Spleen (tissue), 11 donors: ENCODE results near the gene SCN1B. TPM values are rescaled to one million over a fixed set of nuclear protein-coding genes. Genes with fewer than 3 reads are reported as not detected.
"Not testable (repeated sequence)": the region's sequence is repeated elsewhere in the genome, so short reads cannot be mapped to it uniquely, and the experiment has no call there.

ENCODE experiments used
- DNase-seq: peaks from one replicate; pipeline ENCODE4 v3.0.0-alpha.2; 2020
- H3K27ac ChIP-seq, 8 donors: fragments of 200-600 bp; sonication (generic) in 7 of 8; 1 replicate in 4 of 8; 2 replicates in 4 of 8; pipeline versions ENCODE4 v1.5.0 to v1.8.0; 2016 to 2021; ENCODE audit warnings: inconsistent platforms in 4 of 8, mild to moderate bottlenecking in 4 of 8, moderate library complexity in 1 of 8
- H3K27me3 ChIP-seq, 7 donors: fragments of 200-600 bp; sonication (generic) in 6 of 7; replicated peaks in 1 of 7; 1 replicate in 4 of 7; 2 replicates in 3 of 7; pipeline versions ENCODE4 v1.5.0 to v1.8.0; 2016 to 2021; ENCODE audit warnings: inconsistent platforms in 3 of 7, mild to moderate bottlenecking in 1 of 7
- H3K36me3 ChIP-seq, 6 donors: fragments of 200-600 bp; sonication (generic) in 5 of 6; 1 replicate in 4 of 6; 2 replicates in 2 of 6; pipeline versions ENCODE4 v1.5.0 to v1.8.0; 2016 to 2021; ENCODE audit warnings: inconsistent platforms in 2 of 6
- H3K4me1 ChIP-seq, 6 donors: fragments of 200-600 bp; sonication (generic) in 5 of 6; 1 replicate in 3 of 6; 2 replicates in 3 of 6; pipeline versions ENCODE4 v1.5.0 to v1.8.0; 2016 to 2021; ENCODE audit warnings: inconsistent platforms in 3 of 6
- H3K4me3 ChIP-seq, 8 donors: fragments of 200-600 bp; sonication (generic) in 7 of 8; 1 replicate in 4 of 8; 2 replicates in 4 of 8; pipeline versions ENCODE4 v1.5.0 to v1.8.0; 2016 to 2021; ENCODE audit warnings: inconsistent platforms in 4 of 8, mild to moderate bottlenecking in 4 of 8, moderate library complexity in 2 of 8
- H3K9me3 ChIP-seq, 8 donors: fragments of 200-600 bp; sonication (generic) in 7 of 8; 1 replicate in 4 of 8; 2 replicates in 4 of 8; pipeline versions ENCODE4 v1.5.0 to v1.8.0; 2016 to 2021; ENCODE audit warnings: inconsistent platforms in 4 of 8
- POLR2A ChIP-seq, 3 donors: fragments of 450-650 bp; IDR thresholded peaks; one replicate each; pipeline ENCODE4 v1.5.1; 2017; ENCODE audit warnings: antibody characterized with exemption in 3 of 3, mild to moderate bottlenecking in 1 of 3
- POLR2AphosphoS5 ChIP-seq, 3 donors: sonication (generic); formaldehyde crosslinking; IDR thresholded peaks; one replicate each; pipeline ENCODE4 v1.5.1; 2017; ENCODE audit warnings: antibody characterized with exemption in 3 of 3
- WGBS, 5 donors: extraction: QIAGEN DNeasy Blood & Tissue Kit in 3 of 5; methylation state at CpG; one replicate each; pipeline versions ENCODE4 v1.1.5 to v1.1.7; 2013 to 2018; 5-methylcytosine and 5-hydroxymethylcytosine counted together
- intact Hi-C: fragments of 100-400 bp; cut with DNase I; formaldehyde crosslinking; loops from one replicate; pipeline ENCODE4 v1.15.0; 2023; ENCODE audit warnings: low total_unique reads
- polyA plus RNA-seq, 3 donors: library from polyadenylated mRNA; stranded (reverse); fragments of 200-250 nt; gene quantifications; one replicate each; pipeline ENCODE4 v1.2.1, GENCODE V29; 2013
- total RNA-seq, 7 donors: library from RNA; depleted of rRNA in 3 of 7; stranded (reverse); fragments of >200 nt in 3 of 7; fragmentation: NEBNext Ultra II Directional in 4 of 7; extraction: Animal tissue kit (Norgen Biotek cat#: 25700) in 4 of 7; gene quantifications; one replicate each; pipeline versions ENCODE4 v1.1.0 to v1.2.1, GENCODE V29; 2016 to 2021
- TF ChIP-seq, protein P1 (sequence below), 11 experiments: fragments of 200-600 bp in 7 of 11; fragments of 450-650 bp in 4 of 11; sonication (generic) in 4 of 11; IDR thresholded peaks in 8 of 11; conservative IDR thresholded peaks in 3 of 11; 1 replicate in 7 of 11; 2 replicates in 4 of 11; pipeline versions ENCODE4 v1.4.0 to v1.8.0; 2016 to 2021; ENCODE audit warnings: antibody characterized with exemption in 11 of 11, inconsistent platforms in 4 of 11, mild to moderate bottlenecking in 1 of 11
- donor health status: healthy with polysubstance abuse.
- donor health status: DM: no; HTN: no; CAD: no; lungs with moderate emphysema.
- donor health status: DM: no; HTN: no; CAD: no.
- donor health status: Bipolar disorder and iron deficiency.
- donor health status: healthy.
- donor health status: DM: no; HTN: no; CAD: no.
- donor health status: DM: yes; HTN: yes; CAD: no.

The SCN1B gene
- total and polyA plus RNA-seq, 10 donors: 3.7 to 28.1 (median 13.1) TPM

DNA sequence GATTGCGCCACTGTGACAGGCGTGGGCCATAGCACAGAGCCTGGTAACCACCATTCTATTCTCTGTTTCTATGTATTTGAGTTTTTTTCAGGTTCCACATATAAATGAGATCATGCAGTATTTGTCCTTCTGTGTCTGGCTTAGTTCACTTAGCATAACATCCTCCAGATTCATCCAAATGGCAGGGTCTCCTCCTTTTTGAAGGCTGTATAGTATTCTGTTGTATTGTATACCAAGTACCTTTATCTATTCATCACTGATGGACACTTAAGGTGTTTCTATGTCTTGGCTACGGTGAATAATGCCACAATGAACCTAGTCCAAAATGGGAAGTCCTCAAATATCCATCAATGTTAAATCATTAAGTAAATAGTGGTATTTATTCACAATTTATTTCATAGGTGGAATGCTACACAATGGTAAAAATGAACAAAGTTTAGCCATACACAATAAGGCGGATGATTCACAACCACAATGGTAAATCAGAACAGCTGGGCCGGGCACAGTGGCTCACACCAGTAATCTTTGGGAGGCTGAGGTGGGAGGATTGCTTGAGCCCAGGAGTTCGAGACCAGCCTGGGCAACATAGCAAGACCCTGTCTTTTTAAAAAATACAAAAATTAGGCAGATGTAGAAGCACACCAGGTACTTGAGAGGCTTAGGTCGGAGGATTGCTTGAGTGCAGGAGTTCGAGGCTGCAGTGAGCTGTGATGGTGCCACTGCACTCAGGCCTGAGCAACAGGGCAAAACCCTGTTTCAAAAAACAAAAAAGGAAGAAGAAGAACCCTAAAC is 38.5 kb upstream of the SCN1B start:
- WGBS, 5 donors: 89 to 96% (median 91%) methylated on average over 8 of the region's 8 CpGs
- intact Hi-C loops: no loop called here
- TF ChIP-seq POLR2A (IDR thresholded peaks at IDR 0.05) (no peak), POLR2AphosphoS5 (IDR thresholded peaks at IDR 0.05) (no peak)
- TF ChIP-seq, protein P1, sequence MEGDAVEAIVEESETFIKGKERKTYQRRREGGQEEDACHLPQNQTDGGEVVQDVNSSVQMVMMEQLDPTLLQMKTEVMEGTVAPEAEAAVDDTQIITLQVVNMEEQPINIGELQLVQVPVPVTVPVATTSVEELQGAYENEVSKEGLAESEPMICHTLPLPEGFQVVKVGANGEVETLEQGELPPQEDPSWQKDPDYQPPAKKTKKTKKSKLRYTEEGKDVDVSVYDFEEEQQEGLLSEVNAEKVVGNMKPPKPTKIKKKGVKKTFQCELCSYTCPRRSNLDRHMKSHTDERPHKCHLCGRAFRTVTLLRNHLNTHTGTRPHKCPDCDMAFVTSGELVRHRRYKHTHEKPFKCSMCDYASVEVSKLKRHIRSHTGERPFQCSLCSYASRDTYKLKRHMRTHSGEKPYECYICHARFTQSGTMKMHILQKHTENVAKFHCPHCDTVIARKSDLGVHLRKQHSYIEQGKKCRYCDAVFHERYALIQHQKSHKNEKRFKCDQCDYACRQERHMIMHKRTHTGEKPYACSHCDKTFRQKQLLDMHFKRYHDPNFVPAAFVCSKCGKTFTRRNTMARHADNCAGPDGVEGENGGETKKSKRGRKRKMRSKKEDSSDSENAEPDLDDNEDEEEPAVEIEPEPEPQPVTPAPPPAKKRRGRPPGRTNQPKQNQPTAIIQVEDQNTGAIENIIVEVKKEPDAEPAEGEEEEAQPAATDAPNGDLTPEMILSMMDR (IDR thresholded peaks at IDR 0.05 in 8 of 11, conservative IDR thresholded peaks at IDR 0.05 in 3 of 11): no peak
- H3K36me3 ChIP-seq: no peaks in the 10 kb centered on the region
- peaks cover 11 to 53% (median 26%) of the 10 kb centered on the region in 6 donors for H3K4me1 ChIP-seq
- H3K4me3 ChIP-seq: no peak overlapping the region
- H3K9me3 ChIP-seq: no peaks in the 10 kb centered on the region
- no peaks in the 10 kb centered on the region for H3K27me3 ChIP-seq
- no peak overlapping the region for H3K27ac ChIP-seq
- no peak for DNase-seq

DNA sequence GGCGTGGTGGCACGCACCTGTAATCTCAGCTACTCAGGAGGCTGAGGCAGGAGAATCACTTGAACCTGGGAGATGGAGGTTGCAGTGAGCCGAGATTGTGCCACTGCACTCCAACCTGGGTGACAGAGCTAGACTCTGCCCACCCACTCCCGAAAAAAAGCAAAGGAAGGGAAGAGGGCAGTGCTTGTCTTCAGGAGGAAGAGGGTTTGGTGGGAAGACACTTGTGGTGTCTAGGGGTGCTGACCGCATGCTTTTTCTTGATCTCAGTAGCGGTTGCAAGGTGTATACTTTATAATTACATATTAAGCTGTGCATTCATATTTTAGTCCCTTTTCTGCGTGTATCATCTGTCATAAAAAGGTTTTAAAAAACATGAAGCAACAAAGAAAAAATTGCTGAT is 37.7 kb upstream of the SCN1B start:
- H3K27ac ChIP-seq, DNase-seq, H3K4me3 ChIP-seq, H3K9me3 ChIP-seq, intact Hi-C loops, H3K36me3 ChIP-seq, H3K27me3 ChIP-seq: not testable (repeated sequence)
- WGBS, 5 donors: 74 to 98% (median 80%) methylated on average over 7 of the region's 7 CpGs
- H3K4me1 ChIP-seq: peaks cover 19 to 61% (median 34%) of the 10 kb centered on the region in 6 donors

DNA sequence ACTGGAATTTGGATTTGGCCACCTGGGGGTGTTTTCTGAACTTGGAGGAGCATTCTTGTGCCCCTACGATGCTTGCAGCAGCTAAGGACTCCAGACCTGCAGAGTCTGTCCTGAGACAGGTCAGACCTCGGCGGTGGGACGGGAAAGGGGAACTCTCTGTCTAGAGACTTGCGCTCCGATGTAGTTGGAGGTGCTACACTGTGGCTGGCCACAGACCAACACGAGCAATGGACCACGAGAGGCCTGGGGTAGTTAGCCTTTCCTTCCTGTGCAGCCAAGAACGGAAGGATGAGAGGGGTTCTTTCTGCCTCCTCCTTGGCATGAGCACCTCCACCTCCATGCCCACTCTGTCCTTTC is 36.0 kb upstream of the SCN1B start:
- Histone ChIP-seq H3K36me3 (no peaks in the 10 kb centered on the region), H3K4me1 (peaks cover 33 to 68% (median 50%) of the 10 kb centered on the region in 6 donors), H3K4me3 (no peak overlapping the region), H3K27me3 (no peaks in the 10 kb centered on the region), H3K27ac (peak overlapping the region in 6 of 8 donors; percentile 78 to 99 (median 97)), H3K9me3 (no peaks in the 10 kb centered on the region)
- intact Hi-C loops: no loop called here
- WGBS, 5 donors: 38 to 69% (median 54%) methylated on average over 8 to 9 of the region's 9 CpGs
- TF ChIP-seq POLR2AphosphoS5 (IDR thresholded peaks at IDR 0.05) (no peak), POLR2A (IDR thresholded peaks at IDR 0.05) (no peak)
- TF ChIP-seq, protein P1 (IDR thresholded peaks at IDR 0.05 in 8 of 11, conservative IDR thresholded peaks at IDR 0.05 in 3 of 11): no peak
- peak; percentile 71 for DNase-seq

DNA sequence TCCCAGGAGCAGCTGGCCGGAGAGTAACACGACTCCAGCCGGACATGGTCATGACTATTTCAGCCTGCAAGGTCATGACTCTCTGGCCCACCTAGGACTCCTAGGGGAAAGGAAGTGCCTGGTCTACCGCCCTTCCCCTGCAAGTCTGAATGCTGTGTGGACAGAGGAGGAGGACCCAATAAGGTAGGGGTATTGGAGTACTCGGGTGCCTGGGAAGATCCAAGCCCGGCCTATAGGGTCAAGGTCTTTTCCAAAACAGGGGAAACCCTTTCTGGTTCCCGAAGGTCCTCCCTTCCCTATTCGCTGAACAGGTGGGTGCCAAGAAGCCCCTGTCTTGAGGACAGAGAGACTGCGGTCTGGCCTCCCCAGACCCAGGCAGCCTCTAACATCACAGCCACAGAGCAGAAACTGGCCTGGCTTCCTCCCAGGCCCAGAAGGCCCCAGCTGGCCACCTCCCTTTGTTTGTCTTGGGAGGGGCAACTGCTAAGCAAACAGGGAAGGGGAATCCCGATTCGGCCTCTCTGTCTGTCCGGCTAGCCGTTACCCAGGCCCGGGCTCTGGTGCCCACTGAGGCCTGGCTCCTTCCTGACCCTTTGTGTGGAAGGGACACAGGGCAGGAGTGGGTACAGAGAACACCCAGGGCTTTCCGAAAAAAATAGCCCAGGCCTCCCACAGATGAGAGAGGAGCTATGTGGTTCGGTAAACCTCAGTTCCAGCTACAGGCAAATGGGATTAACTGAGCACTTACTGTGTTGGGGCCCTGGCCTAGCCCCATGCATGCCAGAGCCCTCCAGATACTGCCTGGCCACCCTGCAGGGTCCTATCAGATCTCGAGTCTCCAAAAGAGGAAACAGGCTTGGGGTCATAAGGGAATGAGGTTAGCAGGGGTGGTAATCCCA is 35.4 kb upstream of the SCN1B start:
- peak; percentile 73 for DNase-seq
- Histone ChIP-seq H3K9me3 (no peaks in the 10 kb centered on the region), H3K27ac (peak overlapping the region; percentile 55 to 99 (median 93)), H3K4me1 (peaks cover 37 to 74% (median 56%) of the 10 kb centered on the region in 6 donors), H3K4me3 (no peak overlapping the region), H3K36me3 (no peaks in the 10 kb centered on the region), H3K27me3 (no peaks in the 10 kb centered on the region)
- 58 to 80% (median 68%) methylated on average over 13 to 17 of the region's 17 CpGs for WGBS, 5 donors
- TF ChIP-seq POLR2A (IDR thresholded peaks at IDR 0.05): no peak
- TF ChIP-seq, protein P1 (IDR thresholded peaks at IDR 0.05 in 8 of 11, conservative IDR thresholded peaks at IDR 0.05 in 3 of 11): no peak
- TF ChIP-seq POLR2AphosphoS5 (IDR thresholded peaks at IDR 0.05): peak in 2 of 3 donors; percentile 18 to 19
- intact Hi-C loops: no loop called here
